NCI-H1105 treated with DMSO at 0.1 percent for 48 hours (cell line): ENCODE results near the gene MRPL14.

ENCODE experiments used
- DNase-seq: peaks from one replicate; lab custom pipeline; 2025; lab: John Stamatoyannopoulos, UW

Gene MRPL14

GRCh38 chr6:44127186-44128019 is at the start of gene MRPL14, which contains the start of gene TMEM63B:
TSS of gene MRPL14 (minus strand) at chr6:44127452. CDS start at chr6:44116611, 10,841 bp downstream.
TSS of gene TMEM63B (plus strand) at chr6:44127554. CDS start at chr6:44134585, 7,031 bp downstream.
- DNase-seq, result peak; percentile 71

DNA sequence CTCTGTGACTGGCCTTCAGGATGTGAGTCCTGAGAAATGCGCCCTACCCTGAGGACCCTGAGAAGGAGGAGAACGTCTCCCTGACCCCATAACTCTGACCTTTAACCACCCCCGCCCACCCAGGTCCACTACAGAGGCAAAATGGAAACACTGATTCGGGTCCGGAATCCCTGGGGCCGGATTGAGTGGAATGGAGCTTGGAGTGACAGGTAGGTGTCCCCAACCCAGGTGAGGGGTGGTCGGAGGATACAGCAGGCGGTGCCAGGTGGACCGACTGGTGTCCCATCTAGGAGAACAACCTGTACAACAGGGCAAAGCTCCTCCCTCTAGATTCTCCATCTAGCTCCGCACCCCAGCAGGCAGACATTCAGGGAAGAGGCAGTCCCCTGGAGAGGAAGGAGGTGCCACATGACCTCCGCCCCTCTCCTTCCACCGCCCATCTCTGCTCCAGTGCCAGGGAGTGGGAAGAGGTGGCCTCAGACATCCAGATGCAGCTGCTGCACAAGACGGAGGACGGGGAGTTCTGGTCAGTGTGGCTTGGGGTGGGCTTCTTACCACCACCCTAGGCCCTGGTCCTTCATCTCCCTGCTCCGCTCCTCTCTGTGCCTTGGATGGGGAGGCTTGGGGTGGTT is 49.0 kb upstream of the MRPL14 start:
- no peak for DNase-seq

- DNase-seq, result peak; percentile 60
These were observed 45.7 kb upstream of the MRPL14 start for GRCh38 chr6:44172731-44173500.

- DNase-seq, result no peak
These were observed 44.8 kb upstream of the MRPL14 start for GRCh38 chr6:44171899-44172546.

GRCh38 chr6:44169886-44170570 is 42.8 kb upstream of the MRPL14 start:
- no peak for DNase-seq

DNA sequence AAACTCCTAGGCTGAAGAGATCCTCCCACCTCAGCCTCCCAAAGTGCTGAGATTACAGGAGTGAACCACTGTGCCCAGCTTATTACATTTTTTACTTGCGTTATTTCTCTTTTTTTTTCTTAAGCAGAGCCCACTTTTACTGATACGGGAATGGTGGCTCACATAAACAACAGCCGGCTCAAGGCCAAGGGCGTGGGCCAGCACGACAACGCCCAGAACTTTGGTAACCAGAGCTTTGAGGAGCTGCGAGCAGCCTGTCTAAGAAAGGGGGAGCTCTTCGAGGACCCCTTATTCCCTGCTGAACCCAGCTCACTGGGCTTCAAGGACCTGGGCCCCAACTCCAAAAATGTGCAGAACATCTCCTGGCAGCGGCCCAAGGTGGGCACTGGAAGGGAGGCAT is 41.9 kb upstream of the MRPL14 start:
- no peak for DNase-seq

DNA sequence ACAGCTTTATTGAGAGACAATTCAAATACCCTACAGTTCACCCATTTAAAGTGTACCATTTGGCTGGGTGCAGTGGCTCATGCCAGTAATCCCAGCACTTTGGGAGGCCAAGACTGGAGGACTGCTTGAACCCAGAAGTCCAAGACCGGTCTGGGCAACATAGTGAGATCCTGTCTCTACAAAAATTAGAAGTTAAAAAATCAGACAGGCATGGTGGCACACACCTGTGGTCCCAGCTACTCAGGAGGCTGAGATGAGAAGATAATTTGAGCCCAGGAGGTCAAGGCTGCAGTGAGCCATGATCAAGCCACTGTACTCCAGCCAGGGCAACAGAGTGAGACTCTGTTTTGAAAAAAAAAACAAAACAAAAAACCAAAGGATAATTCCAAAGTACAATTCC is 40.3 kb upstream of the MRPL14 start:
- no peak for DNase-seq

DNA sequence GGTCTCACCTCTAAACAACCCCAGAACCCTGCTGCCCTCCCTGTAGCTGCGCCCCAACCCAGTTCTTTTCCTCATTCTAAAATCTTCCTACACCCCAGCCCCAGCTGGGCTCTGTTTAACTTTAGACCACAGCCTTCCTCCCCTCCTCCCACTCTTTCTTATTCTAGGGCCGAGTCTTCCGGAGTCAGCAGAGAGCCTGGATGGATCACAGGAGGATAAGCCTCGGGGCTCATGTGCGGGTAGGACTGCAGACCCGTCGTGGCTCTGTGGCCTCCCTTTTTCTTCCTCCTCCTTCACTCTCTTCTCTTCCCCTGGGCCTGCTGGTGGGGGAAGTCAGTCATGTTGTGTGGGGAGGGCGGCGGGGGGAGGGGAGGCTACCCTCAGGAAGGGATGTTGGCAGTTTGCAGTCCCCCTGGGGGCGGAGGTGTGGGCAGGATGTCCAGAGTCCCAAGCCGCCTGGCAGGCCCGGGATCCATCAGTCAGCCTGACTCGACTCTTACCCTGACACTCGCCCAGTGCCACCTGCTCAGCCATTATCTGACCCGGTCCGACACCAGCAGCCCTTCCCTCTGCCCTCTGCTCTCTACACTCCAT is 39.4 kb upstream of the MRPL14 start:
- DNase-seq, result no peak

- no peak for DNase-seq
These were observed 38.9 kb upstream of the MRPL14 start for GRCh38 chr6:44166116-44166515.

DNA sequence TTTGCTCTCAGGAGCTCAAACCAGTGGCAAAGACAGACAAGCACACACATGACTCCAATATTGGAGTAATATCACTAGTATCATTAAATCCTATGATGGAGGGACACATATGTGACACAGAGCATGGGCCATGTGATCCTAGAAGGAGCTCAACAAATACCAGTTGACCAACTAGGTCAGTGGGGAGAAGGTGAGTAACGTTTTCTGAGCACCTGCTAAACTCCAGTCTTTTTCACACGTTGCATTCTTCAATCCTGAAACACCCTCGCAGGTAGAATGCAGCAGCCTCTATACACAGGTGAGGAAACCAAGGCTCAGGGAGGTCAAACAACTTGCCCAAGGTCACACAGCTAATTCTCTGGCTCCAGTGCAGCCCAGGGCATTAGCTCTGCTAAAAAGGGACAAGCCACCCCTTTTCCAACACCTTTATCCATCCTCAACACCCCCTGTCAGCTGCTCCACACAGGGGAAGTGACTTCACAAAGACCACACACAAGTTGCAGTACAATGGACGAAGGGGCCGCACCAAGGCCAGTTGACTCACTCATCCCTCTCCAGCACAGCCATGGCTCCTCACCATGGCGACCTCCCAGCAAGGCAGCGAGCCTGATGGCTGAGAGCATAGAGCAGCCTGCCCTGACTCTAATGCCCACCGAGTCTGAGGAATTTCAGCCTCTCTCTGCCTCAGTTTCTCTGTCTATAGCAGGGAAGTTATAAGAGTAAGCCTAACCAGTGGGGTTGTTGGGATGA is 35.8 kb upstream of the MRPL14 start:
- no peak for DNase-seq

GRCh38 chr6:44161997-44162338 is 34.7 kb upstream of the MRPL14 start:
- no peak for DNase-seq

- no peak for DNase-seq
These were observed 31.5 kb upstream of the MRPL14 start, which contains the start of gene CAPN11 for GRCh38 chr6:44158770-44159228. TSS of gene CAPN11 (plus strand) at chr6:44158820. CDS start at chr6:44158849, 29 bp downstream.

- DNase-seq, result no peak
These were observed 29.9 kb upstream of the MRPL14 start for GRCh38 chr6:44157152-44157521.

- DNase-seq, result no peak
These were observed 29.4 kb upstream of the MRPL14 start for GRCh38 chr6:44156494-44157151.

- DNase-seq, result no peak
These were observed 26.8 kb upstream of the MRPL14 start for GRCh38 chr6:44154067-44154466.

DNA sequence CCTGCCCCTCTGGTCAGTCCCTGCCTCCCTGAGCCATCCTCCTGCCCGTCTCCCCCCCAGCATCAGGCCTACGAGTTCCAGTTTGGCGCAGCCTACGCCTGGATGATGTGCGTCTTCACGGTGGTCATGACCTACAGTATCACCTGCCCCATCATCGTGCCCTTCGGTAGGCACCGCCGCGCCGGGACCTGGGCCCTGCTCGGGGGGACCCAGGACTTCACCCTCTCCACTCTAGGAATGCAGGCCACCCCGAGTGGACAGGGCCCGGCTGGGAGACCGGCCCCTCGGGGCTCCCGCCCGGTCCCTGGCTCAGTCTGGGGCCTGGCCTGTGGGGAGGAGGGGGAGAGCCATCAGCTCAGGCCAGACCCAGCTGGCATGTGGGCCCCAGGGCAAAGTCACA is 25.3 kb upstream of the MRPL14 start:
- no peak for DNase-seq

GRCh38 chr6:44152109-44152461 is 24.8 kb upstream of the MRPL14 start:
- DNase-seq, result no peak

DNA sequence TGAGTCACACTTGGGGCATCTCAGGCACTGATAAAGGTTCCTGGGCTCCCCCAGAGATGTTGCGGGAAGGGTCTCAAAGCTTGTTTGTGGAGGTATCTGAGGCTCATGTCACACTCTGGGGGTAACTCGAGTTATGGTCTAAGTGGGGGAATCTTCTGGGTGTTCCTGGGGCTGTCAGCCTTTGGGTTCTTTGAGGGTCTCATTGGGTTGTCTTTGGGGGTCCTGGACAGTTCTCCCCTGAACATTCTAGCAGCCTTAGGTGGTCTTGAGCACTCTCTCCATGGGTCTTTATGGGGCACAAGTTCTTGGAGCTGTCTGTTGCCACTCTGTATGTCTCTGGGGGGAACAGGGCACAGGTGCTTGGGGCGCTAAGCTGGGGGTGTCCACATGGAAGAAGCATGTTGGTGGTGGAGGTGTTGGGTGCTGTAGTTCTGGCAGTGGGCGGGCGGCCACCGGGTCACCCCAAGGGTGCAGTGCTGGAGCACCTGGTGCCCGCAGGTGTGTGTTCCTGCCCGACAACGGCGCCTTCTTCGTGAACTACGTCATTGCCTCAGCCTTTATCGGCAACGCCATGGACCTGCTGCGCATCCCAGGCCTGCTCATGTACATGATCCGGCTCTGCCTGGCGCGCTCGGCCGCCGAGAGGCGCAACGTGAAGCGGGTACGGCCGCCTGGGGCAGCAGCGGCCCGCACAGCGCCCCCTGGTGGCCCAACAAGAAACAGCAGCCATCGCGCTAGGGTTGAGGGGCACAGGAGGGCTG is 24.3 kb upstream of the MRPL14 start:
- DNase-seq, result peak; percentile 72

DNA sequence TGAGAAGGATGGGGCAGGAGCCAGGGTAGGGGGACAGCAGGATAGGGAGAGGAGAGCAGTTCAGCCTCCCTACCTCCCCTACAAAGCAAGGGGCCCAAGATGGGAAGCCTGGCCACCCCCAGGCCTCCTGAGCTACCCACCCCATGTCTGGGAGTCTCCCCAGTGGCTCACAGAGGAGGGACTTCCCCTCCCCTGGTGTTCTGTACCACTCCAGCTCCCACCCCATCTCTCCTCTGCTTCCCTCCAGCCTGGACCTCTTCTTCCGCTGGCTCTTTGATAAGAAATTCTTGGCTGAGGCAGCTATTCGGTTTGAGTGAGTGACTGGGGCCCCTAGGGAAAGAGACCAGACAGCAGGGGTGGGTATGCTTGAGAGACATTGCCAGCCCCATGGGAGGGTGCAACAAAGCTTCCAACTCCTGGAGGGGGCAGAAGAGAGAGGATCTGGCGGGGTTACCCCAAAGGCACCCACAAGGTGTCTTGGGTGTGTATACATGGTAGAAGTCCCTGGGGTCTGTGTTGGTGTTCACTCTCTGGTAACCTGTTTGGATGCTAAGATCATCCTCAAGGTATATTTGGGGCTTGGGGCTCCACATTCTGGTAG is 23.2 kb upstream of the MRPL14 start:
- no peak for DNase-seq
